Cardiac atrium fibroblast (primary cell): Measurements from ENCODE around the gene GBX2. TPM values are rescaled to one million over a fixed set of nuclear protein-coding genes. Genes with fewer than 3 reads are reported as not detected.

Source experiments
- total RNA-seq: library from RNA; depleted of rRNA; stranded (reverse); fragments of >200 nt; gene quantifications from 2 replicates; pipeline ENCODE4 v1.2.3, GENCODE V29; 2015

The GBX2 gene
- total RNA-seq, result not detected in 2 replicates

DNA sequence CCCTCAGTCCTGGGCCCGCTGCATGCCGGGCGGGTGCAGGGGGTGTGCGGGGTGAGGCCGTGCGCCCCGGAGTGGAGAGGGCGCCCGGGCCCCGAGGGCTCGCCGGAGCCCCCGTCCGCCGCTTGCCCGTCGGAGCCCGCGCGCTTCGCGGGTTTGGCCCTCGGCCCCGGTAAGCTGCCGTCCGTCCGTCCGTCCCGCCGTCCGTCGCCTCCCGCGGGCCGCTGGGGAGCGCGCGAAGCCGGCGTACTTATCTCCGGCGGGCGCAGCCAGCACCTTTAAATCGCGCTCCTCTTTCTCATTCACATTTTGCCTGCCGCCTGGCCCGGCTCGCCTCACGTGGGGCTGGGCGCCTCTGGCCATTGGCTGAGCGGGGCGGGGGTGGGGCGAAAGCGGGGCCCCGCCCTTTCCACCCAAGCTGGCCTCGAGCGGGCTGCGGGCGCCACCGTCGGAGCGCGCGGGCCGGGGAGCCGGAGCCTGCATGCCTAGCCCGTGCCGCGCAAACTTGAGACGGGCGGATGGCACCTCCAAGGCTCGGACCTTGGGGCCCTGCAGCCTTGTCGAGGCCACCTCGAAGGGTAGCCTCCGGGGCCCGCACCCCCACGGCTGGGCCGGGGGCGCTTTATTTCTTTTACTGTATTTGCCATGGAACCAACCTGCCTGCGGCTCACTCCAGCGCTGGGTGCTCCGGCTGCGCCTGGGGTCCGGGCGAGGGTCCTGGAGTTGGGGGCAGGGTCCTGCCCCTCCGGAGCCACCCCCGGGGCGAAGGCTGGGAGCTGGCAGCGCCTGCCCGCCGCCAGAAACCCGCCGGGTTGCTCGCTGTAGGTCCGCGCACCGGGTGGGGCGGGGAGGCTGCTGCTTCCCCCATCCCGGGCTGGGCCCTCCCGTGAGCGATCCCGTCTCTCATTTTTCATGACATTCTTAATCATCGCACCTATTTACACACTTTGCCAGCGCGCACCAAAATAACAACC is at the start of gene GBX2:
Gene GBX2, minus strand, starts transcription at position 277 of the 971 bp plus-strand sequence. CDS start 415 bp downstream, outside the sequence.

Other genes starting within 250 kb of the GBX2 start
- gene ASB18, start 96.0 kb upstream of the GBX2 start, total RNA-seq, result not detected in 2 replicates